Activated T-helper 1 cell treated with Interleukin-2 at 50 U/mL for 16 hours (primary cell): ENCODE data around the gene EXD2.
"Not testable (repeated sequence)": the region's sequence is repeated elsewhere in the genome, so short reads cannot be mapped to it uniquely, and the experiment has no call there.

Source experiments
- DNase-seq: peaks from one replicate; pipeline ENCODE4 v3.0.0-alpha.2; 2020; ENCODE audit warnings: low read depth

EXD2 gene

DNA sequence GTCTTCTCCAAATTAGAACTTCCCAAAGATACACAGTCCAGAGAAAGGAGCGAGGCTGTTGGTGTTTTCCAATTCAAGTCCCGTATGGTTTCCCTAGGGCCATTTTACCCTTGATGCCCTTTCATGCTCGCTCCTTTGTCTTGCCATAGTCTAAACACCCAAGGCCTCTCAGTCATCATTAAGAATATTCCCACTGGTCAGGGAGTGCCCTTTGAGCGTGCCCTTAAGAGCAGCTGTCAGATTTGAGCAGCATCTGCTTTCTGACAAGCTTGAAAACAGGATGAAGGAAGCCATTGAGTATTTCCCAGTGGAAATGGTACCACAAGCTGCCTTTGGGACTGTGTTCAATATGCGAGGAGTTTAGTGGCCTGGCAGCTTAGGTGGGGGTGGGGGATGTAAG, 58.3 kb downstream of the EXD2 start:
- no peak for DNase-seq

GRCh38 chr14:69252851-69253250, 61.6 kb downstream of the EXD2 start:
- DNase-seq: no peak

DNA sequence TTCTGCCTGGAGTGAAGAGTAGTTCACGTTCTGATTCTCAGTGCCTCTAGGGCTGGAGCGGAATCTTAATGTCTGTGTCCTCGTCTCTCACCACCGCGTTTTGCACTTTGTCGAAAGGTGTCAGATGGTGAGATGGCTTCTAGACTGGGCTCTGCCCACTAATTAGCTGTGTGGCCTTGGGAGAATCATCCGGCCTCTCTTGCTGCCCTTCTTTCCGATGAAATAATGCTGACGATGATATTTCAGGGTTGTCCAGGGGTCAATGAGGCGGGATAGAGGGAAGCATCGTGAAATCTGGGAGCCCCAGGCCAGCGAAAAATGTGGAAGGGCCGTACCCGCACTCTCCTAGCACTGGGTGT, 67.8 kb downstream of the EXD2 start:
- no peak for DNase-seq

GRCh38 chr14:69259527-69260189, 68.4 kb downstream of the EXD2 start, which contains the start of gene GALNT16:
TSS of gene GALNT16 (plus strand) at chr14:69260158. CDS start at chr14:69260291, 133 bp downstream.
- no peak for DNase-seq

GRCh38 chr14:69260190-69260860, 69.0 kb downstream of the EXD2 start:
- DNase-seq: no peak

DNA sequence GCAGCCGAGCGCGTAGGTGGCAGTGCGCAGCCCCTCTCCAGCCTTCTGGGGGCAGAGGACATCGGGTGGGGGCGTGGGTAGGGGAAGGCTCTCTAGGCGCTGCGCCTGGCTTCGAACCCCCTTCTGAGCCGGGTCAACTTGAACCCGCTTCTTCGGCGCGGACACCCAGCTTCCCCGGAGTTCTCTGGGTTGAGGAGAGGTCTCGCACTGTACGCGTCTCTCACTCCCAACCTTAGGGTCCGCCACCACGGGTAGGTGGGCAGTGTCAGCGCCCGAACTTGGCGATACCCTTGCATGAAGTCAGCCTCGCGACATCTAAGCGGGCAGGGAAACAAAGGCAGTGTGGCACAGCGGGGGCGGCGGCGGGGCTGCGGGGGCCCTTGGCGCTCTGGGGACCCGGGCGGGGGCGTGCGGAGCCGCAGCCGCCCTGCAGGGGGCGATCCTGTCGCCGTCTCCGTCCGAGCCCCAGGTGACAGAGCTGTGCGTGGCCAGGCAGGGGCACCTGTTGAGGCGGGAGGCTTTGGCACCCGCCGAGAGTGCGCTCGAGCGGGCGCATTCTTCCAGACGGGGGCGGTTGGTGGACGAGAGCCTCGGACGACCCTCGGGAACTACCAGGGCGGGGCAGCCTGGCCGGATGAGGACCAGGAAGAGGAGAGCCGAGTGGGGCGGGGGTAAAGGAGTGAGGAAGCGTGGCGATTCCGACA, 69.7 kb downstream of the EXD2 start:
- no peak for DNase-seq

GRCh38 chr14:69261761-69262331, 70.5 kb downstream of the EXD2 start:
- DNase-seq: no peak

DNA sequence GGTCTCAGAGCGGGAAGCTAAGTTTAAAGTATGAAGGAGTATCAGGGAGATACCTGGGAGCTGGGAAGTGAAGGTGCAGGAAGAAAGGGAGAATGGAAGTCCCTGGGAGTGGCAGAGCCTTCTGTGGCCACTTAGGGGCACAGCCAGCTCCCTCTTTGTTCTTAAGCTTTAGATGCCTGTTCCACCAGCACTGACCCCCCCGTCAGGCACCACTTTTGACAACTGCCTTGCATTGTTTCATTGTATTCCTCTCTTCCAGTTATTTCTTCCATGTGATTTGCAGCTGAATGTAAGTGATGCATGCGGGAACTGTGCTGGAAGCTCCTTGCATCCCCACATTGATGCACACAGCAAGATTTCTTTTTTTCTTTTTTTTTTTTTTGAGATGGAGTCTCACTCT, 71.2 kb downstream of the EXD2 start:
- DNase-seq: no peak

DNA sequence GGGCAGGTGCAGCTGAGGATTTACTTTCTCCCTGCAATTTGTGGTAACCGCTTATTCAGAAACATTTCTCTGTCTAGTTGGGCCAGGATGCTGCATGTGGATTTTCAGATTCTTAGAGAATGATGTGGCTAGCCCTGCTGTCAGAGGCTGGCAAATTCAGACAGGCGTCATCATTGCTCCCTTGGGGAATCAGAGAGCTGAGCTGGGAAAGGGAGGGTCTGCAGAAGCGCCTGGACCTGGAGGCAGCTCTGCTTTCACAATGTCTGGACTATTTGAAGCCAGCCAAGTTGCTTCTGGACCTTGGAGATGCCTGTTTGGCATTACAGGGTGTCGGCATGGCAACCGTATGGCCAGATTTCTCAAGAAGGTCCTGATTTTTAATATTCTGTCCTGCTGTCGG, 72.1 kb downstream of the EXD2 start:
- DNase-seq: no peak

DNA sequence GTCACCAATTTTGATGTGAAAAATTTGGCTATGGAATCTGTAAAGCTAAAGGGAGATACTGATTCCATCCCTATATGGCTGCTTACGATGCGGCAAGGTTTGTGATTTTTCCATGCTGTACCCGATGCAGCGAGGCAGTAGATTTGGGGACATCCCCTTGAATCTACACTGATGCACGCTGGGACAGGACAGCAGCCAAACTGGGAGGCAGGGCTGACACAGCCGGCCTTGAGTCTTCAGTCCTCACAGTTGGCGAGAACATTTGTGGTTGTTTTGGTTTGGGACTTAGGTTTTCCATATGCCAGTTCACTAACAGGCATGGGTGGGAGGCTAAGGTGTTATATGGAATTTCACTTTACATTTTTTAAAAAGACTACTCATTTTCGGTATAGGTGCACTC, 72.5 kb downstream of the EXD2 start:
- DNase-seq: no peak

GRCh38 chr14:69266572-69267345, 75.5 kb downstream of the EXD2 start:
- DNase-seq: no peak

- no peak for DNase-seq
These were observed 76.2 kb downstream of the EXD2 start for GRCh38 chr14:69267492-69267891.

DNA sequence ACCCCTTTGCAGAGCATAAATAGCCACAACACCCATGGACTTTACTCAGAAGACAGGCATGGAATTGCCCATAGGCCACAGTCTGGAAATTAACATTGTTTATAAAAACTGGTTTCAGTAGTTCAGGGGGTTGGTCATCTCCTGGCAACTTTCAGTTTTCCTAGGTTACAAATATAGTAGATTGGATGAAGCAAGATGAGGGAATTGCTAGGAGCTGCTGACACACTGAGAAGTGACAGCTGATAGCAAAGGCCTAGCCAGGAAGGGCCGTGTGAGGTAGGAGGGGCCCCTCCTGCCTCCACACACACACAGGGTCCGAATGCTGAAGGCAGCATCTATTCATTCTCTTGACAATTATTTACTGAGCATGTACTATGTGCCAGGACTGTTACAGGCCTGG, 76.9 kb downstream of the EXD2 start:
- DNase-seq: no peak

- no peak for DNase-seq
These were observed 77.5 kb downstream of the EXD2 start for GRCh38 chr14:69268763-69269162.

DNA sequence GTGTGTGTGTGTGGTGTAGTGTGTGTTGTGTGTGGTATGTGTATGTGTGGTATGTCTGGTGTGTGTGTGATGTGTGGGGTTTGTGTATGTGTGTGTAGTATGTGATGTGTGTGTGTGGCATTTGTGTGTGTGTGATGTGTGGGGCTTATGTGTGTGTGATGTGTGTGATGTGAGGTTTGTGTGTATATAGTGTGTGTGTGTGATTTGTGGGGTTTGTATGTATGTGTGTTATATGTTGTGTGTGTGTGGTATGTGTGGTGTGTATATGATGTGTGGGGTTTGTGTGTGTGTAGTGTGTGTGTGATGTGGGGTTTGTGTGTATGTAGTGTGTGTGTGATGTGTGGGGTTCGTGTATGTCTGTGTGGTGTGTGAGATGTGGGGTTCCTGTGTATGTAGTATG, 78.1 kb downstream of the EXD2 start:
- DNase-seq: no peak

DNA sequence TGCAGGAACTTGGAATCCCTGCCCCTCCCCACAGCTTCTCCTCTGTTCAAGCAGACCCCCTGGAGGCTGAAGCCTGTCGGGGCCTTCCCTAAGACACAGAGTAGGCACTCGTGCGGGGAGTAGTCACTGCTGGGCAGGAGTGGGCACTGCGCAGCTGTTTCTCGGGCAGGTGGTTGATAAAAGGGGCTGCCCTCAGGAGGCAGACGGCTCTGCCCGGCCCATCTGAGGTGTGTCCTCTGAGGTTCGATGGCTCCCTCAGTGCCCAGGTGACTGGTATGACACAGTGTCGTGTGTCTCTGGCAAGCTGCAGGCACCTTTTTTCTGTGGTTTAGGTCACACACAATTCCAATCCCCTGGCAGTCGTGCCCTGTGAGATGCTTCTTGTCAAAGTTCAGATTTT, 78.8 kb downstream of the EXD2 start:
- DNase-seq: no peak

GRCh38 chr14:69270795-69271708, 79.8 kb downstream of the EXD2 start:
- no peak for DNase-seq

DNA sequence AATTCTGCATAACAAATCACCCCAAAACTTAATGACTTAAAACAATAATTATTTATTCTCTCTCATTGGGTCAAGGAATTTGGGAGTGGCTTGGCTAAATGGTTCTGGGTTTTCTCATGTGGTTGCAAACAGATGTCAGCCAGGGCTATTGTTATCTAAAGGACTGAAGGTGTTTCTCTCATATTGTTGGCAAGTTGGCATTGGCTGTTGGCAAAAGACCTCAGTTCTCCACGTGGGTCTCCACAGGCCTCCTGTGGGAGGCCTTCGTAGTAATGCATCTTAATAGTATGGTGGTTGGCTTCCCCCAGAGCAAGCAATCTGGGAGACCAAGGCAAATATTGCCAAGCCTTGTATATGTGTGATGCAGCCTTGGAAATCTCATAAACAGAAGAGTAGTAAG, 83.0 kb downstream of the EXD2 start:
- no peak for DNase-seq

DNA sequence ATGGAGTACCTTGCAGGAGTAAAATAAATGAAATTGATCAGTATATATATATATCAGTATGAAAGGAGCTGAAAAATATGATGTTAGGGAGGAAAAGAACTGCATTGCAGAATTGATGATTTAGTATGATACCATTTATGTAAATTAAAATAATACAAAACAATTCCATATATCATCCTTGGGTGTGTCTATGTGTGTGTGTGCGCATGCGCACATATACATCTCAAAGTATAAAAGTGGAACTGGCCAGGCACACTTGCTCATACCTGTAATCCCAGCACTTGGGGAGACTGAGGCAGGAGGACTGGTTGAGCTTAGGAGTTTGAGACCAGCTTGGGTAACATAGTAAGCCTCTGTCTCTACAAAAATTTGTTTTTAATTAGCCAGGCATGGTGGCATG, 84.0 kb downstream of the EXD2 start:
- no peak for DNase-seq

DNA sequence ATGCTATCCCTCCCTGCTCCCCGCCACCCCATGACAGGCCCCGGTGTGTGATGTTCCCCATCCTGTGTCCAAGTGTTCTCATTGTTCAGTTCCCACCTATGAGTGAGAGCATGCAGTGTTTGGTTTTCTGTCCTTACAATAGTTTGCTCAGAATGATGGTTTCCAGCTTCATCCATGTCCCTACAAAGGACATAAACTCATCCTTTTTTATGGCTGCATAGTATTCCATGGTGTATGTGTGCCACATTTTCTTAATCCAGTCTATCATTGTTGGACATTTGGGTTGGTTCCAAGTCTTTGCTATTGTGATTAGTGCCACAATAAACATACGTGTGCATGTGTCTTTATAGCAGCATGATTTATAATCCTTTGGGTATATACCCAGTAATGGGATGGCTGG, 86.1 kb downstream of the EXD2 start:
- DNase-seq: not testable (repeated sequence)

- no peak for DNase-seq
These were observed 89.5 kb downstream of the EXD2 start for GRCh38 chr14:69280746-69281291.
